Measurements from ENCODE around the gene CFLAR. TPM values are rescaled to one million over a fixed set of nuclear protein-coding genes. Genes with fewer than 3 reads are reported as not detected.

CFLAR gene
- total and polyA plus RNA-seq, 9 of the 15 experiments (the other 6 are each of a cell fraction or from before 2014, with no cell fraction given) = 27.5 to 102 (median 54.0) TPM

GRCh38 chr2:201071479-201072200 is 44.3 kb upstream of the CFLAR start, which contains the start of the genes HYCC2 and NDUFB3 (continued):
- TF ChIP-seq, protein P1, sequence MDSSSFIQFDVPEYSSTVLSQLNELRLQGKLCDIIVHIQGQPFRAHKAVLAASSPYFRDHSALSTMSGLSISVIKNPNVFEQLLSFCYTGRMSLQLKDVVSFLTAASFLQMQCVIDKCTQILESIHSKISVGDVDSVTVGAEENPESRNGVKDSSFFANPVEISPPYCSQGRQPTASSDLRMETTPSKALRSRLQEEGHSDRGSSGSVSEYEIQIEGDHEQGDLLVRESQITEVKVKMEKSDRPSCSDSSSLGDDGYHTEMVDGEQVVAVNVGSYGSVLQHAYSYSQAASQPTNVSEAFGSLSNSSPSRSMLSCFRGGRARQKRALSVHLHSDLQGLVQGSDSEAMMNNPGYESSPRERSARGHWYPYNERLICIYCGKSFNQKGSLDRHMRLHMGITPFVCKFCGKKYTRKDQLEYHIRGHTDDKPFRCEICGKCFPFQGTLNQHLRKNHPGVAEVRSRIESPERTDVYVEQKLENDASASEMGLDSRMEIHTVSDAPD (CRISPR knock-in tag; IDR thresholded peaks at IDR 0.05) = no peak
- peak; percentile 18 for TF ChIP-seq RBM25 (IDR thresholded peaks at IDR 0.05; ENCODE audit: low read depth, low read length, severe bottlenecking)
- peak in 1 of 2 experiments; percentile 83; a peak in 2 of 4 replicates for TF ChIP-seq HDAC1 (IDR thresholded peaks at IDR 0.05)
- TF ChIP-seq TOE1 (IDR thresholded peaks at IDR 0.05; ENCODE audit: borderline replicate concordance) = peak; percentile 89
- TF ChIP-seq TOE1 (CRISPR knock-in tag; IDR thresholded peaks at IDR 0.05; ENCODE audit: borderline replicate concordance, low read depth) = no peak
- no peak for TF ChIP-seq KAT8 (IDR thresholded peaks at IDR 0.05; ENCODE audit: low read depth)
- TF ChIP-seq, protein P2, sequence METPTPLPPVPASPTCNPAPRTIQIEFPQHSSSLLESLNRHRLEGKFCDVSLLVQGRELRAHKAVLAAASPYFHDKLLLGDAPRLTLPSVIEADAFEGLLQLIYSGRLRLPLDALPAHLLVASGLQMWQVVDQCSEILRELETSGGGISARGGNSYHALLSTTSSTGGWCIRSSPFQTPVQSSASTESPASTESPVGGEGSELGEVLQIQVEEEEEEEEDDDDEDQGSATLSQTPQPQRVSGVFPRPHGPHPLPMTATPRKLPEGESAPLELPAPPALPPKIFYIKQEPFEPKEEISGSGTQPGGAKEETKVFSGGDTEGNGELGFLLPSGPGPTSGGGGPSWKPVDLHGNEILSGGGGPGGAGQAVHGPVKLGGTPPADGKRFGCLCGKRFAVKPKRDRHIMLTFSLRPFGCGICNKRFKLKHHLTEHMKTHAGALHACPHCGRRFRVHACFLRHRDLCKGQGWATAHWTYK (CRISPR knock-in tag; IDR thresholded peaks at IDR 0.05) = no peak
- TF ChIP-seq, protein P3, sequence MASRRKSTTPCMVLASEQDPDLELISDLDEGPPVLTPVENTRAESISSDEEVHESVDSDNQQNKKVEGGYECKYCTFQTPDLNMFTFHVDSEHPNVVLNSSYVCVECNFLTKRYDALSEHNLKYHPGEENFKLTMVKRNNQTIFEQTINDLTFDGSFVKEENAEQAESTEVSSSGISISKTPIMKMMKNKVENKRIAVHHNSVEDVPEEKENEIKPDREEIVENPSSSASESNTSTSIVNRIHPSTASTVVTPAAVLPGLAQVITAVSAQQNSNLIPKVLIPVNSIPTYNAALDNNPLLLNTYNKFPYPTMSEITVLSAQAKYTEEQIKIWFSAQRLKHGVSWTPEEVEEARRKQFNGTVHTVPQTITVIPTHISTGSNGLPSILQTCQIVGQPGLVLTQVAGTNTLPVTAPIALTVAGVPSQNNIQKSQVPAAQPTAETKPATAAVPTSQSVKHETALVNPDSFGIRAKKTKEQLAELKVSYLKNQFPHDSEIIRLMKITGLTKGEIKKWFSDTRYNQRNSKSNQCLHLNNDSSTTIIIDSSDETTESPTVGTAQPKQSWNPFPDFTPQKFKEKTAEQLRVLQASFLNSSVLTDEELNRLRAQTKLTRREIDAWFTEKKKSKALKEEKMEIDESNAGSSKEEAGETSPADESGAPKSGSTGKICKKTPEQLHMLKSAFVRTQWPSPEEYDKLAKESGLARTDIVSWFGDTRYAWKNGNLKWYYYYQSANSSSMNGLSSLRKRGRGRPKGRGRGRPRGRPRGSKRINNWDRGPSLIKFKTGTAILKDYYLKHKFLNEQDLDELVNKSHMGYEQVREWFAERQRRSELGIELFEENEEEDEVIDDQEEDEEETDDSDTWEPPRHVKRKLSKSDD (conservative IDR thresholded peaks at IDR 0.05; ENCODE audit: low read length) = no peak
- TF ChIP-seq DACH1 (IDR thresholded peaks at IDR 0.05; ENCODE audit: partially characterized antibody) = peak; percentile 9
- TF ChIP-seq RAD51 (IDR thresholded peaks at IDR 0.05; ENCODE audit: borderline replicate concordance, low read depth) = no peak
- TF ChIP-seq ZC3H8 (IDR thresholded peaks at IDR 0.05) = 0 out of 2 replicates have a peak, but pooled peaks have one; percentile 16
- TF ChIP-seq SIN3A (IDR thresholded peaks at IDR 0.05; ENCODE audit: borderline replicate concordance in 2 of 2, control insufficient read depth in 1 of 2, low read depth in 2 of 2, low read length in 2 of 2) = peak in 1 of 2 experiments; percentile 67; a peak in 2 of 4 replicates
- no peak for TF ChIP-seq ATF4 (CRISPR knock-in tag; IDR thresholded peaks at IDR 0.05)
- TF ChIP-seq ZNF184 (CRISPR knock-in tag; IDR thresholded peaks at IDR 0.05) = no peak
- TF ChIP-seq CTBP1 (IDR thresholded peaks at IDR 0.05; ENCODE audit: borderline replicate concordance) = peak; percentile 79; the same call in 1 of the 2 replicates
- TF ChIP-seq, protein P4, sequence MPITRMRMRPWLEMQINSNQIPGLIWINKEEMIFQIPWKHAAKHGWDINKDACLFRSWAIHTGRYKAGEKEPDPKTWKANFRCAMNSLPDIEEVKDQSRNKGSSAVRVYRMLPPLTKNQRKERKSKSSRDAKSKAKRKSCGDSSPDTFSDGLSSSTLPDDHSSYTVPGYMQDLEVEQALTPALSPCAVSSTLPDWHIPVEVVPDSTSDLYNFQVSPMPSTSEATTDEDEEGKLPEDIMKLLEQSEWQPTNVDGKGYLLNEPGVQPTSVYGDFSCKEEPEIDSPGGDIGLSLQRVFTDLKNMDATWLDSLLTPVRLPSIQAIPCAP (CRISPR knock-in tag; IDR thresholded peaks at IDR 0.05; ENCODE audit: borderline replicate concordance) = no peak
- peak; percentile 81; the same call in 1 of the 2 replicates for TF ChIP-seq PHF8 (IDR thresholded peaks at IDR 0.05; ENCODE audit: borderline replicate concordance, low read length)
- TF ChIP-seq ZBED1 (IDR thresholded peaks at IDR 0.05) = no peak

Data from K562 (cell line).